Superior temporal gyrus (tissue), 1 donor: ENCODE measurements around the gene CTCFL.

ENCODE experiments used
- DNase-seq: peaks from one replicate; pipeline ENCODE4 v3.0.0-alpha.2; 2016; ENCODE audit errors: extremely low spot score

Gene CTCFL, protein sequence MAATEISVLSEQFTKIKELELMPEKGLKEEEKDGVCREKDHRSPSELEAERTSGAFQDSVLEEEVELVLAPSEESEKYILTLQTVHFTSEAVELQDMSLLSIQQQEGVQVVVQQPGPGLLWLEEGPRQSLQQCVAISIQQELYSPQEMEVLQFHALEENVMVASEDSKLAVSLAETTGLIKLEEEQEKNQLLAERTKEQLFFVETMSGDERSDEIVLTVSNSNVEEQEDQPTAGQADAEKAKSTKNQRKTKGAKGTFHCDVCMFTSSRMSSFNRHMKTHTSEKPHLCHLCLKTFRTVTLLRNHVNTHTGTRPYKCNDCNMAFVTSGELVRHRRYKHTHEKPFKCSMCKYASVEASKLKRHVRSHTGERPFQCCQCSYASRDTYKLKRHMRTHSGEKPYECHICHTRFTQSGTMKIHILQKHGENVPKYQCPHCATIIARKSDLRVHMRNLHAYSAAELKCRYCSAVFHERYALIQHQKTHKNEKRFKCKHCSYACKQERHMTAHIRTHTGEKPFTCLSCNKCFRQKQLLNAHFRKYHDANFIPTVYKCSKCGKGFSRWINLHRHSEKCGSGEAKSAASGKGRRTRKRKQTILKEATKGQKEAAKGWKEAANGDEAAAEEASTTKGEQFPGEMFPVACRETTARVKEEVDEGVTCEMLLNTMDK

DNA sequence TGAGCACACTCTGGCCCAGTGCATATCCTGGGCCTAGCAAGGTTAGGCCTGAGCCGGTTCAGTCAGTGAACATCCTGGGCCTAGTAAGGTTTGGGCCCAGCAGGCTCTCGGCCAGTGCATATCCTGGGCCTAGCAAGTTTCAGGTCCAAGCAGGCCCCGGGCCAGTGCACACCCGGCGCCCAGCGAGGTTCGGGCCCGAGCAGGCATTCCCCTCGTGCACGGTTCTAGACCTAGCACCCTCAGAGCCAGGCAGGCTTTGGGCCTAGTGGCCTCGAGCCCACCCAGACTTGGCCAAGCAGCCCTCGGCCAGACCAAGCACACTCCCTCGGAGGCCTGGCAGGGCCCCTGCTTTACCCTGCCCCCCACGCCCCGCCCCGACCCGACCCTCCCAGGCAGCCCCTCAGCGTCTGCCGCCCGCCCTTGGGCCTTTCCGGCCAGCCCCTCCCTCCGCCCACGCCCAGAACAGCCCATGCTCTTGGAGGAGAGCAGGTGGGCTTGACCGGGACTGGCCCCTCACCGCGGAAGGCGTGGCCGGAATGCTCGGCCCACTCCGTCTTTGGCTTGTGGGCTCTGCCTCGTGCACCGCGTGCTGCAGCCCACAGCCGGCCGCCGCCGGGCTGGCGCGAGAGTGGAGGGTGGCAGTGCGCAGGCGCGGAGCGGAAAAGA, at the start of gene CTCFL:
Gene CTCFL, minus strand, starts transcription at position 630 of the 666 bp plus-strand sequence. CDS start 935 bp downstream, outside the sequence.
- DNase-seq, result no peak

DNA sequence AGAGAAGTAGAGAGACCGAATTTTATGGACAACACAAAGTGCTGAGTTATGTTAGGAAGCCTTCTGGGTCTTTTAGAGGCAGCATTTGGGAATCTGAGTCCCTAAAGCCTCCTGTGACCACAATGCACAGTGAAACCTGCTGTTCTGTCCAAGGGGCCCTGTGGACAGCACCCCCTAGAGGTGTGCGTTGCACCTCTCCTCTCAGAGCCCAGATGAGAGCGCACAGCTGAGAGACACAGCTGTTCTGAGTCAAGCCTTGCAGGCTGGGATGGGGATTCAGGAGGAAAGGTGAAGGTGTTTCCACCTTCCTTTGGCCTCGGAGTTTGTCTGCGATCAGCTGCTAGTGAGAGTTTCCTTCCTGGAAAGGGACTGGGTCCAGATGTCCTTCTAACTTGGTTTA, 49.0 kb upstream of the CTCFL start:
- DNase-seq, result no peak

DNA sequence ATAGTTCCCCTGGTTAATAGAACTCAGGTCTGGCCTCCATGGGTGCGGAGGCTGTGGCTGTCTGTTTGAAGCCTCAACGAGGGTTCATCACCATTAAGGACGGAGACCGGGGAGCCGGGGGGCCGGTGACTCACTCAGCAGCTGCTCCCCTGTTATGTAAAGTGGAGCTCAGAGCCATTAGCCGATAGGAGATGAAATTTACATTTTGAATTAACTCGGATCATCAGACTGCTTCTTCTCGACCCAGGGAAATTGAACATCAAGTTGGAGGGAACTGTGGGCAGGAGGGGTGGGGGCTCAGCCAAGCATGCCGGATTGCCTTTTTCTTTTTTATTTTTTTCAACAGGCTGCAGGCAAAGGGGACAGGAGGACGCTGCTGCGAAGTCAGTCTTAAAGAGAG, 48.3 kb upstream of the CTCFL start:
- no peak for DNase-seq

DNA sequence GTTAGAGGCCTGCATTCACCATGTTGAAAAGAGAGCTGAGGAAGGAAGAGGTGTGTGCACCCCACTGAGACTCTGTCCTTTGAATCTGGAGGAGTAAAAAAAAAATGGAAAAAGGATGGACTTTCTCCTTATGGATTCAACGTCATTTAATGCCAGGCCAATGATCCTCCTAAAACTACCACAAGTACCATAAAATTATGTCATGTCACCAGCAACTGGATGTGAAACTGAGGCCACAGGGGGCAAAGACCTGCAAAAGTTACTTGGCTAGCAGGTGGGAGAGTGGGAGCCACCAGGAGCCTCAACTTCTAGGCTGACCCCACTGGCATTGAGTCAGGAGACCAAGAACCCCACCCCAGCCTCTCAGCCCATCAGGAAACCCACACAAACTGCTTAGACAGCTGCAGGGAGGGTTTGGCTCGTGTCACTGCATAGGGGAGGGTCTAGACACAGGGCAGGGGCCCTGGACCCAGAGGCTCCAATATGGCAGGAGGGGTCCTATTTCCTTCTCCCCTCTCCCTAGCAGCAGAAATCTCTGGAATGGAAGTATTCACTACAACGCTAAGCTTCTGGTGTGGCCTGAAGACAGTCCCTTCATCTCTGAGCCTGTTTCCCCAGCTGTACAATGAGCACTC, 47.0 kb upstream of the CTCFL start:
- DNase-seq, result no peak

DNA sequence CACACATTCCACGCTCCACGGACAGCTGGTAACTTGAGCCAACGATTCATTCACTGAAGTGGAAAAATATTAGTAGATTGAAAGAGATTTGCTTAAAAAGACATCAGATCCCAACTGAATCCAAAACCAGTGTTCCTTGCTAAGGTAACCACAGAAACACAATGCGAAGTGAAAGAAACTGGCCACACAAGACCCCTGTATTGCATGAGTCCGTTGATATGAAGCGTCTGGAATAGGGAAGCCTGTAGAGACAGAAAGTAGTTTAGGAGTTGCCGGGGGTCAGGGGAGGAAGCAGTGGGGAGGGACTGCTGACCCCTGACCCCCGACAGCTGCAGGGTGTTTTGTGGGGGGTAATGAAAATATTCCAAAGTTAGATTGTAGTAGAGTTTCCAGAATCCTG, 46.0 kb upstream of the CTCFL start:
- DNase-seq, result no peak

DNA sequence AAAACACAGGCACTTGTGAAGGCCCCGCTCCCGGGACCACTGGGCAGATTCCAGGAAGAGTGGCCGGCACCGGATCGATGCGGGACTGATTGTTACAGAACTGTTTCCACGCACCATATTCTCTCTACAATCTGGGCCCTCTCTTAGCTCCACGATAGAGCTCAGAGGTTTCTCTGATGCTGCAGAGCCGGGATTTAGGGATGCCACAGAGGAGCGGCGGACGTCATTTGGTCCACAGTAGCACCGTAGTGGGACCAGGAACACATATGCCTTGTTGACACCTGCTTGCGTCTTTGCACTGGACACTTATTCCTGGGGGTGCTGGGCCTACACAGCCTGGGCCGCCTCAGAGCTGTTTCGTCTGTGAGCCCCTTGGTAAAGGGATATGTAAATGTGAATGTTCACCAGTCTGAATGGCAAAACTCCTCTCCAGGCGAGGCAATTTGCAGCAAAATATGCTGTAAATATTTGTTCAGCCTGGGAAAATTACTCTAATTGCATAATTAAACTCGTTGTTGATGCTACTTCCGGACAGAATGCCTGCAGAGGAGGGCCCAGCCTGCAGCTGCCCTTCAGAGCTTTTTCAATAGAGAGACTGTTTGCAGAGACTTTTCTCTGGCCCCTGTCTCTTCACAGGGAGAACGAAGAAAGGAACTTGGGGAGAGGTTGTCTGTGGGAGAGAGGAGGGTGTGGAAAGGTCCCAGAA, 45.4 kb upstream of the CTCFL start:
- peak; percentile 19 for DNase-seq

DNA sequence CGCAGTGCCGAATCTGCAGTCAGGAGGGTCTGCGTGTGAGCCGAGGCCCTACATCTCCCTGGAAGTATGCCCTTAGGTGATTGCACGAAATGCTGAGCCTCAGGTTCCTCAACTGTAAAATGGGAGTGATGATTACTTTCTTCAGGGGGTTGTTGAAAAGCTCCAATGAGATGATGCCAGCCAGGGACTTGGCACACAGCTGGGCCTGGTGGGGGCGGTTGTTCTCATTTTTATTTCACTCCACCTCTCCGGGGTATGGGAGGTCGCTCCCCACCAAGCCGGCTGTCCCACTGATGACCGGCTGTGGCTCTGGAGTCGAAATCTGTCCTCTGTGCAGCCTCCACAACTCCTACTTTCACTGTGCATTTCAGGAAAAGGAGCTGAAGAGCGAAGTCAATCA, 44.0 kb upstream of the CTCFL start:
- no peak for DNase-seq

DNA sequence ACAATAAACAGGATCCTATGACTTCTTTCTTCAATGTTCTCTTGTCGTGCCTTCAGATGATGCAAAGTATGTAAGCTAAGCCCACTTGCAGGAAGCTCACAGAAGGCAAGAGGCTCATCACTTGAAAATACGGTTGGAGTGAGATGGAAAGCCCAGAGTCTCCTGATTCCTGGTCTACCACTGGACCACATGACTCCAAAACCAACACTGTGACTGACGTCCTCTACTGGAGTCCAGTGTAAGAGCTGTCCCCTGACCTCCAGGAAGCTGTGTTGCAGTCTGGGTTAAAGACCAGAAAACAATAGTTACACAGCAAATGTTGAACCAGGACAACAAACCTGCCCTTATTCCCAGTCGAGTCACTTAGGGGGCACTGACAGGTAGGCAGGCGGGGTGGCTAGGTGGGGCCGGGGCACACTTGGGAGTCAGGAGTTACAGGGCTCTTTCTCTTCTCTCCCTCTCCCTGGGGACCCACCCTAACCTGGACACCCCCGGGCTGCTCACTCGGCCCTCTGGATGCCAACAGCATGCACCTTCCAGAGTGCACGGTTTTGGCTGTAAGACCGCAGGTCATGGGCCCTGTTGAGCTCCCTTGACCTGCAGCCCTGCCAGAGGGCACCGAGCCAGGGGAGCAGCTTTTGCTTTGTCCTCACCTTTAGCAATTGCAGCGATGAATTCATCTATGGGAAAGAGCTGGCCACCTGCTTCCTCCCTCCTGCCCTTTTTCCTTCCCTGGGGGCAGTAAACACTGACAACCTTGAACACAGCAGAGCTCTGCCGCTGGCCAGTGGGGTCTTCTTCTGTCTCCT, 43.4 kb upstream of the CTCFL start:
- DNase-seq, result no peak

DNA sequence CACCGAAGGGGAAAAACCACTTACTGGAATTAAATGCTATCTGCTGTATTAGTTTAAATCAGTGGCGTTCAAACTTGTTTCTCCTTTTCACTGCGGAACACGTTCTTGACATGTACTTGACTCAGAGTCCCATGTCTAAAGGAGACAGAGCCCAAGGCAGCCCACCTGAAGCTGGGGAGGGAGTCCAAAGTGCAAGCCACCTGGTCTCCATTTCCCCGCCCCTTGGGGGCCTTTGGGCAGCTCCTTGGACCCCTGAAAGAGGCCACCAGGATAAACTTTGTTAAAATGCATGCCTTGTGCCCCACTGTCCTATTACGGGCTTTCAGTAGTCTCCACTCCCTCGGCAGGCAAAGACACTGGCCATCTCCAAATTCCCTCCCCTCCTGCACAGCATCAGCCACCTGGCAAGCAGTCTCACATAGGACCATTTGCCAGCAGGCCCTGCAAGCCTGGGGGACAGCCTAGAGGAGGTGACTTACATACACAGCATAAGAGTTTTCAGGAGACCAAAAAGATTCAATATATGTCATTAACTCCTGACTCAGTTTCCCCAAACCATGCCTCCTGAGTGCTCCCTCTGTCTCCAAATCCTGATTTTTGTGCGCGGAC, 42.6 kb upstream of the CTCFL start:
- no peak for DNase-seq

DNA sequence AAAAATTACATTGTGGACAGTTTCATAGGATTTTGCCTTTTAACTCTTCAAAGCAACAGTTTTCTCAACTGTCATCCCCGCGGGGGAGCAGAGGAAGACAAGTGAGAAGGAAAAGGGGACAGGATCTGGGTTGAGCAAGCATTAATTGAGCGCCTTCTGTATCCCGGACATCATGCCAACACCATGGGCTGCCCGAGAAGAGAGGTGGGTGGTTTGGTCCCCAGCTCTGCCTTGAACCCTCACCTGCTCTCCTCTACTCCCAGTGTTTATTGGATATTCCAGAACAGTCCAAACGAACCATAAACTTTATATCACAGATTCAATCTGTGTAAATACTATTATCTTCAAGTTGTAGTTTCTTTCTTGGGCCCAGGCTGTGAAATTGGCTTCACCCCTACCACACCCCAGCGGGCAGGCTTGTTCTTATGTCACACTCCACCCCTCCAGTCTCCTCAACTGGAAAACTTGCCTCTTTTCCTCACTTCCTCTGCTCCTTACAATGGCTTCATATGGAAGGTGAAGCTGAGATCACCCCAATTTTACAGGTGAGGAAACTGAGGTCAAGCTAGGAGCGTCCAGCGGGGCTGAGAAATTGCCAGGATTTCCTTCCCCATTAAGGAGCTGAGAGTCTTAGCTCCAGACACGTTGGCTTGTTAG, 42.0 kb upstream of the CTCFL start:
- no peak for DNase-seq

DNA sequence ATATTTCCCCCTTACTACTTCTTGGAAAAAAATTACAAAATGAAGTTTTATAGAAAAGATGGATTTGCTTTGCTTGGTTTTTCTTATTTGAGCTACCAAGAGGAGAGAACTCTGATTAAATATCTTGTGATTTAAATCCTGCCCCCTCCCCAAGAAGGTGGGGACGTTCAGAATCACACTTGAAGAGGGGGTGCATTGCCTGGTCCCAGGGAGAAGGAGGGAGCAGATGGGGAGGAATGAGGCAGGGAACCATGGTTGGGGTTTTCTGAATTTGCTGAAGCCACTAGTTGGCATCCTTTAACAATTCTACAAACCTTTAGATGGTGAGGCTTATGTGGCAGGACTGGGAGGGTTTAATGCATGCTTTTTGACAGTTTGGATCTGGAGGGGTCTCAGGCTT, 41.5 kb upstream of the CTCFL start:
- DNase-seq, result no peak

DNA sequence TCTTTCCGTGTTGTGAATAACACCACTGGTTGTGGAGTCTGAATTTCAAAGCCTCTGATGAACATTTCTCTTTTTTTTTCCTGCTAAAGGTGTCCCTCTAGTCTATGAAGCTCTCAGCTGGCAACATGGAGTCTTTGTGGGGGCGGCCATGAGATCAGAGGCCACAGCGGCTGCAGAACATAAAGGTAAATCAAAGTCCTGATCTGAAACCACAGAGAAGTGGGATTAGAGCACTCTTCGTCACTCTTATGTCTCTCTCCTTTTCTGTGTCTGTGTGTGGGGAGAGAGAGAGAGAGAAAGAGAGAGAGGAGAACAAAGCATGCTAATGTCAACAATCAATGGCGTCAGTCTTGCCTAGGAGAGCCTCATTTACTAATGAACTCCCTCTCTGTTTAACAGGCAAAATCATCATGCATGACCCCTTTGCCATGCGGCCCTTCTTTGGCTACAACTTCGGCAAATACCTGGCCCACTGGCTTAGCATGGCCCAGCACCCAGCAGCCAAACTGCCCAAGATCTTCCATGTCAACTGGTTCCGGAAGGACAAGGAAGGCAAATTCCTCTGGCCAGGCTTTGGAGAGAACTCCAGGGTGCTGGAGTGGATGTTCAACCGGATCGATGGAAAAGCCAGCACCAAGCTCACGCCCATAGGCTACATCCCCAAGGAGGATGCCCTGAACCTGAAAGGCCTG, 40.2 kb upstream of the CTCFL start:
- DNase-seq, result no peak

DNA sequence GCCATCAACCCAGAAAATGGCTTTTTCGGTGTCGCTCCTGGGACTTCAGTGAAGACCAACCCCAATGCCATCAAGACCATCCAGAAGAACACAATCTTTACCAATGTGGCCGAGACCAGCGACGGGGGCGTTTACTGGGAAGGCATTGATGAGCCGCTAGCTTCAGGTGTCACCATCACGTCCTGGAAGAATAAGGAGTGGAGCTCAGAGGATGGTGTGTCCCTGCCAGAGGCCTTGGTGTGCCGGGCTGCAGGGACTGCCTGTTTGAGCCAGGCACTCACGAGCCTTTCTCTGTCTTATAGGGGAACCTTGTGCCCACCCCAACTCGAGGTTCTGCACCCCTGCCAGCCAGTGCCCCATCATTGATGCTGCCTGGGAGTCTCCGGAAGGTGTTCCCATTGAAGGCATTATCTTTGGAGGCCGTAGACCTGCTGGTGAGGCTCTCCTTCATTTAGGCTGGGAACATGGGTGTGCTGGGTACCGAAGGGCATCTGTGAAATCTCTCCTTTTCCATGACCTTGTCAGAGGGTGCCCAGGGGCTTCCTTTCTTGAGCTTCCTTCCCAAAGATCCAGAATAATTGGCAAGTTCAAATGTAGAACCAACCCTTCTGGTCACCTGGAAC, 39.4 kb upstream of the CTCFL start:
- no peak for DNase-seq

DNA sequence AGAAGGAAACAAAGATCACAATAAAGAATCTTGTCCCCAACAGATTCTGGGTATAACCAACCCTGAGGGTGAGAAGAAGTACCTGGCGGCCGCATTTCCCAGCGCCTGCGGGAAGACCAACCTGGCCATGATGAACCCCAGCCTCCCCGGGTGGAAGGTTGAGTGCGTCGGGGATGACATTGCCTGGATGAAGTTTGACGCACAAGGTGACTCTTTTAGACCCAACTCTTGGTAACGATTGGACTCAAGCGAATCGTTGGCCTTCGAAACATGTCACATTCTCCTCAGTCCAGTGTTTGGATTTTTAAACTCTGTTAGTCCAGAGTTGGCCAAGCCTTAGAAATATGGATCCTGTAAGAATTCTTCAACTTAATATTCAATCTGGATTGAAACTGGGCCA, 38.6 kb upstream of the CTCFL start:
- no peak for DNase-seq

DNA sequence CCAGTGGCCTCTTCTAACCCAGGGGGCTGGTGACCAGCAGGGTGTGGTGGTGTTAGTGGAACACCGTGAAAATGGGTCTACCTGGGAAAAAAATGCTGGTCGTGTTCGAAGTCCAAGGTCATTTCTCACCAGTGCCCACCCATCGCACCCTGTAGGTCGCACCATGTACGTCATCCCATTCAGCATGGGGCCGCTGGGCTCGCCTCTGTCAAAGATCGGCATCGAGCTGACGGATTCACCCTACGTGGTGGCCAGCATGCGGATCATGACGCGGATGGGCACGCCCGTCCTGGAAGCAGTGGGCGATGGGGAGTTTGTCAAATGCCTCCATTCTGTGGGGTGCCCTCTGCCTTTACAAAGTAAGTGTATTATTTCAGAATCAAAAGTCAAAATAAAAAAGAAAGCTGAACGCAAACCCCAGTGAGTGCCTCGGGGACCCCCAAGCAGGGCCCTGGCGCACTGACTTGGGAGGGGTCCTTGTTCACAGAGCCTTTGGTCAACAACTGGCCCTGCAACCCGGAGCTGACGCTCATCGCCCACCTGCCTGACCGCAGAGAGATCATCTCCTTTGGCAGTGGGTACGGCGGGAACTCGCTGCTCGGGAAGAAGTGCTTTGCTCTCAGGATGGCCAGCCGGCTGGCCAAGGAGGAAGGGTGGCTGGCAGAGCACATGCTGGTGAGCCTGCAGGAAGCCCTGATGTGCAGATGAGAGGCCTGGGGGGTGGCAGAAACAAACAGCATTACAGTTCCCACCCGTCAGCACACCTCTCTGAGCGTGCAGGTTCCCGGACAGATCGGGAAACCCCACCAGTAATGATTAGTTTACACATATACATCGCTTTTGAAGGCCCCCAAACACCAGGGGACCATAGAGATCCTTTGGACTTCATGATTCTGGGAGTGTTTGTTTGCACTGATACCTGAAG, 37.9 kb upstream of the CTCFL start:
- no peak for DNase-seq

DNA sequence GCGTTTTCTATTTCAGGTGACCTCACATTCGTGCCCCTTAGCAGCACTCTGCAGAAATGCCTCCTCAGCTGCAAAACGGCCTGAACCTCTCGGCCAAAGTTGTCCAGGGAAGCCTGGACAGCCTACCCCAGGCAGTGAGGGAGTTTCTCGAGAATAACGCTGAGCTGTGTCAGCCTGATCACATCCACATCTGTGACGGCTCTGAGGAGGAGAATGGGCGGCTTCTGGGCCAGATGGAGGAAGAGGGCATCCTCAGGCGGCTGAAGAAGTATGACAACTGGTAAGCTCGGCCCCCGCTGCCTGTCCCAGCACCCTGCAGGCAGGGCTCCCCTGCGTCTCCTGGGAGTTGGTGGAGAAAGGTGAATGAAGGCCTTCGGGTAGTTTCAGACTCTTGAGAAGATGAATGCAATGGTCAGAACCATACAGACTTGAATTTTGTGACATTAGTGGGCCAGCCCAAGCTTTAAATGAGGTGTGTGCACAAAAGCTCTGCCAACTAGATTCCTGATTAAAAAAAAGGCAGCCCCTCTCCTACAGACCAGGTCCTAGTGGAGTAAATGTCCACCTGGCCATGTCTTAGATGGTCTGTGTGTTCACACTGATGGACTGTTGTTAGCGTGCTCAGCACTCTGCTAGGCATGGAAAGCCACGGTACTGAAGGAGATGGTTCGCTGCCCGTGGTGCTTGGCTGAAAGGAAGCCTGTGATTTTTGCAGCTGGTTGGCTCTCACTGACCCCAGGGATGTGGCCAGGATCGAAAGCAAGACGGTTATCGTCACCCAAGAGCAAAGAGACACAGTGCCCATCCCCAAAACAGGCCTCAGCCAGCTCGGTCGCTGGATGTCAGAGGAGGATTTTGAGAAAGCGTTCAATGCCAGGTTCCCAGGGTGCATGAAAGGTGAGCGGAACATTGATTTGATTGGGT, 36.7 kb upstream of the CTCFL start:
- no peak for DNase-seq
